Body of pancreas (tissue), 4 donors: ENCODE results near the gene C12orf57.

Experiments
- POLR2A ChIP-seq, 3 donors: fragments of 450-650 bp; IDR thresholded peaks; one replicate each; pipeline ENCODE4 v1.6.1; 2016; ENCODE audit warnings: antibody characterized with exemption in 3 of 3, mild to moderate bottlenecking in 2 of 3
- TF ChIP-seq, protein P1 (sequence below), 7 experiments: fragments of 450-650 bp in 4 of 7; fragments of 200-600 bp in 3 of 7; sonication (generic) in 3 of 7; IDR thresholded peaks; one replicate each; pipeline ENCODE4 v1.5.1; 2016 to 2019; ENCODE audit warnings: antibody characterized with exemption in 7 of 7

DNA sequence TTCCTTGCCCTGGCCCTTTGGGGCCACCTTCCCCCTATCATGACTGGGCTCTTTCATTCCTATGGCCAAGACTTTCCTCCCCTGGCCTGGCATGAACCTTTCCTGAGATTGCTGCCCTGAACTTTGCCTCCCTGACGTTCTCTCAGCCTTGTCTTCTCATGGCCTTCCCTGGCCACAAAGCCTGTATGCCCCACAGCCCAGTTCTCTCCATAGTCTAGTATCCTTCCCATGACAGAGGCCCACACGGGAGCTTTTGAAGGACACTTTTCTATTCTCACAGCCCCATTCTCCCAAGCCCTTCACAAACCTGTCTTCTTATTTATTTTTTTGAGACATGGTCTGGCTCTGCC lies 4.7 kb upstream of the C12orf57 start:
- TF ChIP-seq POLR2A (IDR thresholded peaks at IDR 0.05): no peak
- TF ChIP-seq, protein P1, sequence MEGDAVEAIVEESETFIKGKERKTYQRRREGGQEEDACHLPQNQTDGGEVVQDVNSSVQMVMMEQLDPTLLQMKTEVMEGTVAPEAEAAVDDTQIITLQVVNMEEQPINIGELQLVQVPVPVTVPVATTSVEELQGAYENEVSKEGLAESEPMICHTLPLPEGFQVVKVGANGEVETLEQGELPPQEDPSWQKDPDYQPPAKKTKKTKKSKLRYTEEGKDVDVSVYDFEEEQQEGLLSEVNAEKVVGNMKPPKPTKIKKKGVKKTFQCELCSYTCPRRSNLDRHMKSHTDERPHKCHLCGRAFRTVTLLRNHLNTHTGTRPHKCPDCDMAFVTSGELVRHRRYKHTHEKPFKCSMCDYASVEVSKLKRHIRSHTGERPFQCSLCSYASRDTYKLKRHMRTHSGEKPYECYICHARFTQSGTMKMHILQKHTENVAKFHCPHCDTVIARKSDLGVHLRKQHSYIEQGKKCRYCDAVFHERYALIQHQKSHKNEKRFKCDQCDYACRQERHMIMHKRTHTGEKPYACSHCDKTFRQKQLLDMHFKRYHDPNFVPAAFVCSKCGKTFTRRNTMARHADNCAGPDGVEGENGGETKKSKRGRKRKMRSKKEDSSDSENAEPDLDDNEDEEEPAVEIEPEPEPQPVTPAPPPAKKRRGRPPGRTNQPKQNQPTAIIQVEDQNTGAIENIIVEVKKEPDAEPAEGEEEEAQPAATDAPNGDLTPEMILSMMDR (IDR thresholded peaks at IDR 0.05): no peak
